Right lobe of liver (tissue), 6 donors: ENCODE data around the gene ANXA10. TPM values are rescaled to one million over a fixed set of nuclear protein-coding genes. Genes with fewer than 3 reads are reported as not detected.

Experiments
- ATAC-seq, 4 donors: fragments of 200-7000 bp; cut with Tn5 transposase; one replicate each; pipeline ENCODE4 v1.9.1; 2020; ENCODE audit warnings: mild to moderate bottlenecking in 4 of 4, moderate library complexity in 4 of 4
- DNase-seq, 3 donors: peaks; one replicate each; pipeline ENCODE4 v3.0.0-alpha.2; 2020
- H3K27ac ChIP-seq, 3 donors: fragments of 200-600 bp; one replicate each; pipeline ENCODE4 v1.8.0; 2022
- H3K27me3 ChIP-seq, 2 donors: fragments of 200-600 bp; one replicate each; pipeline ENCODE4 v1.8.0; 2022
- H3K36me3 ChIP-seq, 4 donors: fragments of 200-600 bp; sonication (generic) in 1 of 4; one replicate each; pipeline versions ENCODE4 v1.5.1 to v1.8.0; 2017 to 2022; ENCODE audit warnings: control low read depth in 1 of 4
- H3K4me1 ChIP-seq, 4 donors: fragments of 200-600 bp; sonication (generic) in 1 of 4; one replicate each; pipeline versions ENCODE4 v1.5.1 to v1.8.0; 2017 to 2022; ENCODE audit warnings: control low read depth in 1 of 4
- H3K4me3 ChIP-seq, 3 donors: fragments of 200-600 bp; one replicate each; pipeline ENCODE4 v1.8.0; 2022
- H3K9me3 ChIP-seq, 4 donors: fragments of 200-600 bp; sonication (generic) in 1 of 4; one replicate each; pipeline versions ENCODE4 v1.5.1 to v1.8.0; 2017 to 2022; ENCODE audit warnings: control low read depth in 1 of 4
- POLR2A ChIP-seq: fragments of 450-650 bp; IDR thresholded peaks from one replicate; pipeline ENCODE4 v1.6.1; 2017; ENCODE audit warnings: antibody characterized with exemption, mild to moderate bottlenecking
- WGBS: methylation state at CpG from one replicate; pipeline ENCODE4 v1.1.6; 2018; ENCODE audit warnings: low coverage, low lambda C conversion rate; ENCODE audit not compliant: insufficient coverage; ENCODE audit errors: missing lambda C conversion rate; 5-methylcytosine and 5-hydroxymethylcytosine counted together
- intact Hi-C, 2 donors: fragments of 100-400 bp; cut with DNase I; formaldehyde crosslinking; loops; one replicate each; pipeline versions ENCODE4 v1.11.2 to v1.14.1; 2022
- total RNA-seq, 6 experiments: library from RNA; depleted of rRNA in 2 of 6; stranded (reverse); fragments of >200 nt in 2 of 6; fragmentation: NEBNext Ultra II Directional in 3 of 6; extraction: Animal tissue kit (Norgen Biotek cat#: 25700) in 3 of 6; gene quantifications; one replicate each; pipeline versions ENCODE4 v1.1.0 to v1.2.4, GENCODE V29; 2016 to 2023
- TF ChIP-seq, protein P1 (sequence below), 4 donors: fragments of 200-600 bp in 3 of 4; fragments of 450-650 bp in 1 of 4; IDR thresholded peaks; one replicate each; pipeline versions ENCODE4 v1.5.1 to v1.8.0; 2016 to 2022; ENCODE audit warnings: antibody characterized with exemption in 4 of 4, mild to moderate bottlenecking in 2 of 4
- donor health status: DM: no; HTN: yes; CAD: no.
- donor health status: DM: no; HTN: no; CAD: no.
- donor health status: DM: no; HTN: no; CAD: no.
- donor health status: DM: no; HTN: yes; CAD: no.
- donor health status: DM: no; HTN: yes; CAD: no.

ANXA10 gene
- total RNA-seq, 6 experiments from 2014 or later = 31.4 to 46.6 (median 41.5) TPM

DNA sequence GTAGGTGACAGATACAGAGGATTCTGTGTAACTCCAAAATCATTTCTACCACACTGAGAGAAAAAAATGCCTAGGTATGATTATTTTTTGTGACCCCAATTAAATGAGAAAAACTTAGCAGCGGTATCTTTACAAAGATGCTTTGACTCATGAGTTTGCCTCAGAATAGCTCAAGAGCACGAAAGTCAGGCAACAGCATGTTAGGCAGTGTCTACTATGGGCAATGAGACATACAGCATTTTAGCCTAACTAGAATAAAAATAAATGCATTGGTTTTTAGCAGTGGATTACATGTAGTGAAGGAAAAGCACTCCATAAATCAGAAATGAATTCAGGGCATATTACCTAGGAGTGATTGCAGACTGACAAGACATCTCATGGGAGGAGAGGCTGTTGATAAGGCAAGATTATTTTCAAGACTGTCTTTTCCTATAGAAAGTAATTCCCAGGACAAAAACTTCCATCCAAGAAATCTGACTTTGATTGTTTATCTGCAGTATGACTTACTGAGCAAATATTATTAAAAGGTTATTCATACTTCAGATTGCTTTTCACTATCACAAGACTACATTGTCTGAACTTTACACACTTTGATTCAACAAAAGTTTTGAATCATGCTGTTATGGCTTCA is 3.6 kb downstream of the ANXA10 start:
- Histone ChIP-seq H3K9me3 (no peaks in the 10 kb centered on the region), H3K4me1 (no peaks in the 10 kb centered on the region), H3K27ac (no peak overlapping the region), H3K36me3 (no peaks in the 10 kb centered on the region), H3K27me3 (no peaks in the 10 kb centered on the region), H3K4me3 (no peak overlapping the region)
- intact Hi-C loops = no loop called here
- DNase-seq (no peak), ATAC-seq (no peak)
- 46% methylated on average over 2 of the region's 2 CpGs for WGBS
- TF ChIP-seq, protein P1, sequence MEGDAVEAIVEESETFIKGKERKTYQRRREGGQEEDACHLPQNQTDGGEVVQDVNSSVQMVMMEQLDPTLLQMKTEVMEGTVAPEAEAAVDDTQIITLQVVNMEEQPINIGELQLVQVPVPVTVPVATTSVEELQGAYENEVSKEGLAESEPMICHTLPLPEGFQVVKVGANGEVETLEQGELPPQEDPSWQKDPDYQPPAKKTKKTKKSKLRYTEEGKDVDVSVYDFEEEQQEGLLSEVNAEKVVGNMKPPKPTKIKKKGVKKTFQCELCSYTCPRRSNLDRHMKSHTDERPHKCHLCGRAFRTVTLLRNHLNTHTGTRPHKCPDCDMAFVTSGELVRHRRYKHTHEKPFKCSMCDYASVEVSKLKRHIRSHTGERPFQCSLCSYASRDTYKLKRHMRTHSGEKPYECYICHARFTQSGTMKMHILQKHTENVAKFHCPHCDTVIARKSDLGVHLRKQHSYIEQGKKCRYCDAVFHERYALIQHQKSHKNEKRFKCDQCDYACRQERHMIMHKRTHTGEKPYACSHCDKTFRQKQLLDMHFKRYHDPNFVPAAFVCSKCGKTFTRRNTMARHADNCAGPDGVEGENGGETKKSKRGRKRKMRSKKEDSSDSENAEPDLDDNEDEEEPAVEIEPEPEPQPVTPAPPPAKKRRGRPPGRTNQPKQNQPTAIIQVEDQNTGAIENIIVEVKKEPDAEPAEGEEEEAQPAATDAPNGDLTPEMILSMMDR (IDR thresholded peaks at IDR 0.05) = no peak
- TF ChIP-seq POLR2A = no peak

DNA sequence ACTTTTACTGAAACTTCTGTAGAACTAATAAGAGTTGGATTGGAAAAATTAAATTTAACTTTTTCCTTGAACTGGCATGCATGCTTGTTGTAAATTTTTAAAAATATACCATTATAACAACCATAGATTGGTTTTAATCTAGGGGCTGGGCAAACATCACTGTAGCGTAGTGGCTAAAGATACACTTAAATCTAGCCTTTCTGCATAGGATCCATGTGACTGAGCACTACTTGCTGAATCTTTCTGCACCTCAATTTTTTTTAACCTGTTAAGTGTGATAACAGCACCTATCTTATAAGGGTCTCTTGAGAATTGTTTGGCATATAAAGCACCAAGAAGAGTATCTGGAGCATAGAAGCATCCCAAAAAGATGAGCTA is 4.1 kb downstream of the ANXA10 start:
- H3K4me3 ChIP-seq = no peak overlapping the region
- no peaks in the 10 kb centered on the region for H3K27me3 ChIP-seq
- no peaks in the 10 kb centered on the region for H3K9me3 ChIP-seq
- H3K4me1 ChIP-seq = no peaks in the 10 kb centered on the region
- intact Hi-C loops = no loop called here
- H3K36me3 ChIP-seq = no peaks in the 10 kb centered on the region
- WGBS = 91% methylated on average over 1 of the region's 1 CpG
- DNase-seq = no peak
- no peak for TF ChIP-seq POLR2A
- H3K27ac ChIP-seq = no peak overlapping the region
- no peak for ATAC-seq

DNA sequence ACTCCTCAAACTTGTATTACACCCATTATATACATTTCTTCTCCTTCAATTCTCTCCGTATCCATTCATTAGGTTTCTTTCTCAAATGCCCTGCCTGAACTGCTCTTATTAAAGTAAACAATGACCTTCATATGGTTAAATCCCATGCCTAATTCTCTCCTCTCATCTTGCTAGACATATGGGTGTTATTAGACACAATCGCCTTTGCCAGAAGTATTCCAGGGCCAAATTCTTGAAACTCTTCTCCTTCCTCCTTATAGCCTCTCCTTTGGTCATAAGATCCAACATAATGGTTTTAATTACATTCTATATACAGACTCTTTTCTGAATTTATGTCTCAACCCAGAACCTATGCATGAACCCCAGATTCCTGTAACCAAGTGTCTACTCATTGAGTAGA is 4.8 kb downstream of the ANXA10 start:
- no peaks in the 10 kb centered on the region for H3K4me1 ChIP-seq
- ATAC-seq (no peak), DNase-seq (no peak)
- intact Hi-C loops = no loop called here
- H3K27ac ChIP-seq = no peak overlapping the region
- no peaks in the 10 kb centered on the region for H3K9me3 ChIP-seq
- H3K36me3 ChIP-seq = no peaks in the 10 kb centered on the region
- 58% methylated on average over 2 of the region's 2 CpGs for WGBS
- no peak for TF ChIP-seq POLR2A
- TF ChIP-seq, protein P1 (IDR thresholded peaks at IDR 0.05) = no peak
- H3K4me3 ChIP-seq = no peak overlapping the region
- no peaks in the 10 kb centered on the region for H3K27me3 ChIP-seq

DNA sequence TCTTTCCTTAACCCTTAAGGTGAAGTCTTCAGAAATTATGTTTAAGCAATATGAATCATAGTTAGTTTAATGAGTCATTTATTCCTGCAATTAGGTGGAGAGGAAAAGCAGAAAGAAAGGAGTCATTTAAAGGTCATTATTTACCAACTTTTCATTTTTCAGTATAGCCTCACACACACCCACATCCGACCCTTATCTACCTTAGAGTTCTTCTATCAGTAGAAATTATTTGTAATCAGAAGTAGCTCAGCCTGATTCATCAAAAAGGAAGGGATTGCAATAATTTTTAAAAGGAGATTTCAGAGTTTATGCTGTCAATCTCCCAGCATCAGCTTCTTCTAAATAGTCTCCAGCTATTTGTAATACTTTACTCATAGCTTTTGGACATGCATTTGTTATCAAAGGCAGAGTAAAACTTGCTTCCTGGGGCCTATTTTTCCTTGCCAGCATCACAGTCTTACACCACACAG is 5.9 kb downstream of the ANXA10 start:
- TF ChIP-seq POLR2A = no peak
- TF ChIP-seq, protein P1 (IDR thresholded peaks at IDR 0.05) = no peak
- 39% methylated on average over 1 of the region's 1 CpG for WGBS

DNA sequence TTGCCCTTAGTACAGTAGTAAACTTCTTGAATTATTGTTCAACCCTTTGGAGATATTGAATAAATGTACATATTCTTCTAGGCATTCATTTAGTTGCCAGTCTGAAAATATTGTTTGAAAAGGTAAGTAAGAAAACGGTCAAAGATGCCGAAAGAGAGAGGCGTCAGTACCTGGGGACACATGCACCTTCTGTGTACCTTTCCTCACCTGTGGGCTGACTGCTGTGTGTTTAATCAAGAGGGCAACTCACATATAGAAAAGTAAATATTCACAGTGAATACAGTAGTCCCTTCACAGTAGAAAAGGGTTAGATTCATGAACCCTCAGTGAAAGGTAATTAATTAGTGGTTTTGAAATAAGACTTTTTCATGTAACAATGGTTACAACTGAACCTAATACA is 6.9 kb downstream of the ANXA10 start:
- no peak for ATAC-seq

More for the DNA sequence above, 5.9 kb downstream of the ANXA10 start:
- H3K9me3 ChIP-seq = no peaks in the 10 kb centered on the region
- no peak overlapping the region for H3K4me3 ChIP-seq
- ATAC-seq (no peak), DNase-seq (no peak)
- no peaks in the 10 kb centered on the region for H3K27me3 ChIP-seq
- no peaks in the 10 kb centered on the region for H3K36me3 ChIP-seq
- H3K27ac ChIP-seq = no peak overlapping the region
- intact Hi-C loops = no loop called here
- H3K4me1 ChIP-seq = no peaks in the 10 kb centered on the region

More for the DNA sequence above, 6.9 kb downstream of the ANXA10 start:
- H3K9me3 ChIP-seq = no peaks in the 10 kb centered on the region
- H3K4me3 ChIP-seq = no peak overlapping the region
- no peak overlapping the region for H3K27ac ChIP-seq
- no peaks in the 10 kb centered on the region for H3K36me3 ChIP-seq
- no peaks in the 10 kb centered on the region for H3K4me1 ChIP-seq
- H3K27me3 ChIP-seq = no peaks in the 10 kb centered on the region
- TF ChIP-seq, protein P1 (IDR thresholded peaks at IDR 0.05) = no peak
- TF ChIP-seq POLR2A = no peak
- DNase-seq = no peak
- 73% methylated on average over 3 of the region's 3 CpGs for WGBS
- intact Hi-C loops = no loop called here
